HL-60 (cell line): ENCODE measurements around the gene SPATA25.

Experiments used
- DNase-seq, 2 experiments: peaks; one replicate each; pipeline ENCODE4 v3.0.0-alpha.2; 2010 to 2020; ENCODE audit warnings: low read depth in 1 of 2, low spot score in 1 of 2
- H3K27ac ChIP-seq: fragments of 250-450 bp; sonication (Bioruptor Pico); replicated peaks from 2 replicates; pipeline ENCODE4 v1.5.1; 2020; ENCODE audit warnings: mild to moderate bottlenecking, moderate library complexity
- H3K27me3 ChIP-seq: fragments of 250-450 bp; sonication (Bioruptor Pico); 2 replicates; pipeline ENCODE4 v1.5.1; 2021; ENCODE audit warnings: mild to moderate bottlenecking, moderate library complexity; ENCODE audit not compliant: insufficient read depth, poor library complexity, severe bottlenecking
- H3K4me3 ChIP-seq: replicated peaks from 2 replicates; pipeline ENCODE4 v1.5.1; 2011; ENCODE audit warnings: mild to moderate bottlenecking, control low read depth, low read length; ENCODE audit not compliant: insufficient read depth
- GABPA ChIP-seq: IDR thresholded peaks from 2 replicates; pipeline ENCODE4 v1.6.1; 2012; ENCODE audit warnings: low read depth
- POLR2AphosphoS5 ChIP-seq: IDR thresholded peaks from 2 replicates; pipeline ENCODE4 v1.6.1; 2012; ENCODE audit warnings: low read depth
- SPI1 ChIP-seq: IDR thresholded peaks from 2 replicates; pipeline ENCODE4 v1.6.1; 2012; ENCODE audit warnings: low read depth, mild to moderate bottlenecking, borderline replicate concordance
- TF ChIP-seq, protein P1 (sequence below): IDR thresholded peaks from 2 replicates; pipeline ENCODE4 v1.6.1; 2012; ENCODE audit warnings: low read depth; ENCODE audit not compliant: insufficient replicate concordance
- TF ChIP-seq, protein P2 (sequence below): IDR thresholded peaks from one replicate; pipeline ENCODE4 v1.5.1; 2011; ENCODE audit warnings: low read length, control low read depth, inconsistent platforms; ENCODE audit not compliant: insufficient read depth

SPATA25 gene

DNA sequence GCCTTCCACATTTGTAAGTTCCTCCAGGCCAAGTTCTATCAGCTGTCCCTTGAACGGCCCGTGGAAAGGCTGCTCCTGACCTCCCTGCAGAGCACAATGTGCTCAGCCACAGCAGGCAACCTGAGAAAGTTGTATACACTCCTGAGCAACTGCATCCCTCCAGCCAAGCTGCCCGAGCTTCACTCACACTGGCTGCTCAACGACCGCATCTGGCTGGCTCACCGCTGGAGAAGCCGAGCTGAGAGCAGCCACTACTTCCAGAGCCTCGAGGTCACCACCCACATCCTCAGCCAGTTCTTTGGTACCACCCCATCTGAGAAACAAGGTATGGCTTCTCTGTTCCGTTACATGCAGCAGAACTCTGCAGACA is 4.3 kb downstream of the SPATA25 start:
- TF ChIP-seq SPI1: no peak
- no peak for TF ChIP-seq GABPA
- TF ChIP-seq POLR2AphosphoS5: no peak
- TF ChIP-seq, protein P1, sequence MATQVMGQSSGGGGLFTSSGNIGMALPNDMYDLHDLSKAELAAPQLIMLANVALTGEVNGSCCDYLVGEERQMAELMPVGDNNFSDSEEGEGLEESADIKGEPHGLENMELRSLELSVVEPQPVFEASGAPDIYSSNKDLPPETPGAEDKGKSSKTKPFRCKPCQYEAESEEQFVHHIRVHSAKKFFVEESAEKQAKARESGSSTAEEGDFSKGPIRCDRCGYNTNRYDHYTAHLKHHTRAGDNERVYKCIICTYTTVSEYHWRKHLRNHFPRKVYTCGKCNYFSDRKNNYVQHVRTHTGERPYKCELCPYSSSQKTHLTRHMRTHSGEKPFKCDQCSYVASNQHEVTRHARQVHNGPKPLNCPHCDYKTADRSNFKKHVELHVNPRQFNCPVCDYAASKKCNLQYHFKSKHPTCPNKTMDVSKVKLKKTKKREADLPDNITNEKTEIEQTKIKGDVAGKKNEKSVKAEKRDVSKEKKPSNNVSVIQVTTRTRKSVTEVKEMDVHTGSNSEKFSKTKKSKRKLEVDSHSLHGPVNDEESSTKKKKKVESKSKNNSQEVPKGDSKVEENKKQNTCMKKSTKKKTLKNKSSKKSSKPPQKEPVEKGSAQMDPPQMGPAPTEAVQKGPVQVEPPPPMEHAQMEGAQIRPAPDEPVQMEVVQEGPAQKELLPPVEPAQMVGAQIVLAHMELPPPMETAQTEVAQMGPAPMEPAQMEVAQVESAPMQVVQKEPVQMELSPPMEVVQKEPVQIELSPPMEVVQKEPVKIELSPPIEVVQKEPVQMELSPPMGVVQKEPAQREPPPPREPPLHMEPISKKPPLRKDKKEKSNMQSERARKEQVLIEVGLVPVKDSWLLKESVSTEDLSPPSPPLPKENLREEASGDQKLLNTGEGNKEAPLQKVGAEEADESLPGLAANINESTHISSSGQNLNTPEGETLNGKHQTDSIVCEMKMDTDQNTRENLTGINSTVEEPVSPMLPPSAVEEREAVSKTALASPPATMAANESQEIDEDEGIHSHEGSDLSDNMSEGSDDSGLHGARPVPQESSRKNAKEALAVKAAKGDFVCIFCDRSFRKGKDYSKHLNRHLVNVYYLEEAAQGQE: no peak
- TF ChIP-seq, protein P2, sequence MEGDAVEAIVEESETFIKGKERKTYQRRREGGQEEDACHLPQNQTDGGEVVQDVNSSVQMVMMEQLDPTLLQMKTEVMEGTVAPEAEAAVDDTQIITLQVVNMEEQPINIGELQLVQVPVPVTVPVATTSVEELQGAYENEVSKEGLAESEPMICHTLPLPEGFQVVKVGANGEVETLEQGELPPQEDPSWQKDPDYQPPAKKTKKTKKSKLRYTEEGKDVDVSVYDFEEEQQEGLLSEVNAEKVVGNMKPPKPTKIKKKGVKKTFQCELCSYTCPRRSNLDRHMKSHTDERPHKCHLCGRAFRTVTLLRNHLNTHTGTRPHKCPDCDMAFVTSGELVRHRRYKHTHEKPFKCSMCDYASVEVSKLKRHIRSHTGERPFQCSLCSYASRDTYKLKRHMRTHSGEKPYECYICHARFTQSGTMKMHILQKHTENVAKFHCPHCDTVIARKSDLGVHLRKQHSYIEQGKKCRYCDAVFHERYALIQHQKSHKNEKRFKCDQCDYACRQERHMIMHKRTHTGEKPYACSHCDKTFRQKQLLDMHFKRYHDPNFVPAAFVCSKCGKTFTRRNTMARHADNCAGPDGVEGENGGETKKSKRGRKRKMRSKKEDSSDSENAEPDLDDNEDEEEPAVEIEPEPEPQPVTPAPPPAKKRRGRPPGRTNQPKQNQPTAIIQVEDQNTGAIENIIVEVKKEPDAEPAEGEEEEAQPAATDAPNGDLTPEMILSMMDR: no peak
- Histone ChIP-seq H3K27me3 (no peaks in the 10 kb centered on the region), H3K4me3 (no peak overlapping the region), H3K27ac (no peak overlapping the region)
- no peak for DNase-seq

DNA sequence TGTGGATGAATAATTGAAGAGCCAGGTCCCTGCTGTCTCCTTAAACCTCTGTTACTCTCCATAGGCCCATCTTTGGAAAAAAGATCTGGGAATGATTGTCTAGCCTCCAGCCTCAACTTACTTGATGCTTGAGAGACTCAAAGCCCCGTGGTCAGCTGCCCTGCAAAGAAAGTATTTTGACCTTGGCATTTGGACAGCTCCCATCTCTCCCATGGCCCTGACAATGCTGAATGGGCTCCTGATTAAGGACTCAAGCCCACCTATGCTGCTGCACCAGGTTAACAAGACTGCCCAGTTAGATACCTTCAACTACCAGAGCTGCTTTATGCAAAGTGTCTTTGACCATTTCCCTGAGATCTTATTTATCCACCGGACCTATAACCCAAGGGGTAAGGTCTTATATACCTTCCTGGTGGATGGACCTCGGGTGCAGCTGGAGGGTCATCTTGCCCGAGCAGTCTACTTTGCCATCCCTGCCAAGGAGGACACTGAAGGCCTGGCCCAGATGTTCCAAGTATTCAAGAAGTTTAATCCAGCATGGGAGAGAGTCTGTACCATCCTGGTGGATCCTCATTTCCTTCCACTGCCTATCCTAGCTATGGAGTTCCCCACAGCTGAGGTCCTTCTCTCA is 4.8 kb downstream of the SPATA25 start:
- Histone ChIP-seq H3K27ac (no peak overlapping the region), H3K27me3 (no peaks in the 10 kb centered on the region), H3K4me3 (no peak overlapping the region)
- no peak for TF ChIP-seq POLR2AphosphoS5
- TF ChIP-seq GABPA: no peak
- TF ChIP-seq, protein P2: no peak
- TF ChIP-seq, protein P1: peak; percentile 54
- no peak for TF ChIP-seq SPI1
- DNase-seq: no peak

DNA sequence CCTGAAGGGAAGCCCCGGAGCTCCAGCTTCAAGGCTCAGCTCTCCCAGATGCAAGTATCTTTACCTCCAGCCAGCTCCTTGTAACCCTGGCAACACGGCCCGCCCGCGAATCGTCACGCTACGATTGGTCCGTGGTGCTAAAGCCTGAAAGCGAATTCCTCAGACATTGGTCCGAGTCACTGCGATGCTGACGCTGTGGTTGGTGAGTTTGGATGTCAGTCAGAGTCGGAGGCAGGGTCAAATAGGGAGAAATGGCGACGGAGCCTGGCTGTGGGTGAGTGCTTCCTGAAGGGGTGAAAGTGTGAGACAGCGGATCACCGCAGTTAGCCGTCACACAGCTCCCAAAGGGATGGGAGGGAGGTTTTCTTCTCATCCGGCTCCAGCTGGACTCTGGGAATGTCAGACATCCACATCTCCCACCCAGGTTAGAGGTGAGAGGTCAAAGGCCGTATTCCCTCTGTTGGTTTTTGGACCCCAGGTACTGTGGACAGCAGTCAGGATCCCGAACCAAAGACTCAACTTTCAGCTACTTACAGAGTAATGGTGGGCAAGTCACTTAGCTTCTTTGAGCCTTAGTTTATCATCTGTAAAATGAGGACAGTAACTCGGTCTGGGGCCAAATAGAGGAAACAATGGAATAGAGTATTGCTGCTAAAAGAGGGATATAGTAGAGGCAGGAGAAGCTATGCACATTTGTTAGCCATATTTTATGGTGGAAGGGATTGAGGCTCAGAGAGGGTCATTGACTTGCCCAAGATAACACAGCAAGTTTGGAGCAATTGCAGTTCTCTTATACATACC is 6.2 kb downstream of the SPATA25 start, which contains the start of gene ZSWIM1:
ZSWIM1 (plus strand) TSS at position 240 of the 801 bp plus-strand sequence. CDS start 1,366 bp downstream, outside the sequence.
- H3K4me3 ChIP-seq: peak within 1 kb of the TSS; percentile 62
- peak within 1 kb of the TSS; percentile 68 for H3K27ac ChIP-seq
- DNase-seq: peak; percentile 99 to 100

More for the DNA sequence above, 6.2 kb downstream of the SPATA25 start, which contains the start of gene ZSWIM1:
- no peaks in the 10 kb centered on the region for H3K27me3 ChIP-seq
- TF ChIP-seq POLR2AphosphoS5 (peak; percentile 92), SPI1 (no peak), GABPA (no peak)
- TF ChIP-seq, protein P1: peak; percentile 81
- TF ChIP-seq, protein P2: no peak
